Naive B cell (primary cell): ENCODE results near the gene SPNS3. TPM values are rescaled to one million over a fixed set of nuclear protein-coding genes. Genes with fewer than 3 reads are reported as not detected.

Source experiments
- ATAC-seq, 2 donors: fragments of 150-1000 bp; cut with Tn5 transposase; 2 replicates each; pipeline ENCODE4 v1.10.0; 2021; ENCODE audit warnings: low read depth in 2 of 2, mild to moderate bottlenecking in 2 of 2, moderate library complexity in 2 of 2
- DNase-seq: peaks from one replicate; pipeline ENCODE4 v3.0.0; 2022
- H3K27ac Mint-ChIP-seq, 6 donors: one replicate each; pipeline ENCODE4 v1.8.0; 2020 to 2022; ENCODE audit warnings: mild to moderate bottlenecking in 6 of 6, mixed read lengths in 6 of 6, moderate library complexity in 5 of 6, inconsistent platforms in 2 of 6
- H3K27me3 Mint-ChIP-seq, 3 donors: one replicate each; pipeline ENCODE4 v1.8.0; 2021 to 2022; ENCODE audit warnings: mixed read lengths in 3 of 3, mild to moderate bottlenecking in 1 of 3
- H3K36me3 Mint-ChIP-seq, 2 donors: one replicate each; pipeline ENCODE4 v1.8.0; 2020 to 2022; ENCODE audit warnings: mixed read lengths in 2 of 2, inconsistent platforms in 1 of 2, mild to moderate bottlenecking in 1 of 2
- H3K4me1 Mint-ChIP-seq, 3 donors: one replicate each; pipeline ENCODE4 v1.8.0; 2020 to 2022; ENCODE audit warnings: mixed read lengths in 3 of 3, inconsistent platforms in 1 of 3, mild to moderate bottlenecking in 1 of 3, moderate library complexity in 1 of 3
- H3K4me3 Mint-ChIP-seq, 8 donors: one replicate each; pipeline ENCODE4 v1.8.0; 2020 to 2022; ENCODE audit warnings: mild to moderate bottlenecking in 8 of 8, mixed read lengths in 8 of 8, moderate library complexity in 8 of 8, inconsistent platforms in 2 of 8
- H3K9me3 Mint-ChIP-seq, 7 donors: one replicate each; pipeline ENCODE4 v1.8.0; 2020 to 2022; ENCODE audit warnings: mixed read lengths in 7 of 7, mild to moderate bottlenecking in 5 of 7, inconsistent platforms in 2 of 7, moderate library complexity in 1 of 7
- polyA plus RNA-seq, 6 donors: library from polyadenylated mRNA; unstranded; fragments of 300-500 nt; fragmentation: Illumina TruSeq; gene quantifications; one replicate each; pipeline ENCODE4 v1.2.3, GENCODE V29; 2021; ENCODE audit warnings: low read depth in 6 of 6

The SPNS3 gene
- polyA plus RNA-seq, 6 donors from 2014 or later = 0.36 to 1.3 (median 0.59) TPM; not detected in 1

GRCh38 chr17:4409659-4410058 lies 24.1 kb upstream of the SPNS3 start:
- H3K4me1 Mint-ChIP-seq = peaks cover 13 to 16% (median 15%) of the 10 kb centered on the region in 3 donors
- no peaks in the 10 kb centered on the region for H3K27me3 Mint-ChIP-seq
- no peak overlapping the region for H3K4me3 Mint-ChIP-seq
- DNase-seq = no peak
- H3K9me3 Mint-ChIP-seq = no peaks in the 10 kb centered on the region
- no peaks in the 10 kb centered on the region for H3K36me3 Mint-ChIP-seq
- peak overlapping the region in 1 of 6 donors; percentile 53 for H3K27ac Mint-ChIP-seq
- ATAC-seq = no peak

GRCh38 chr17:4411201-4411600 lies 22.5 kb upstream of the SPNS3 start:
- H3K27me3 Mint-ChIP-seq = no peaks in the 10 kb centered on the region
- ATAC-seq = no peak
- H3K27ac Mint-ChIP-seq = no peak overlapping the region
- H3K4me1 Mint-ChIP-seq = peaks cover 5 to 9% (median 6%) of the 10 kb centered on the region in 3 donors
- no peaks in the 10 kb centered on the region for H3K9me3 Mint-ChIP-seq
- no peak for DNase-seq
- H3K4me3 Mint-ChIP-seq = no peak overlapping the region
- no peaks in the 10 kb centered on the region for H3K36me3 Mint-ChIP-seq

GRCh38 chr17:4412933-4413831 lies 20.6 kb upstream of the SPNS3 start:
- no peaks in the 10 kb centered on the region for H3K27me3 Mint-ChIP-seq
- no peaks in the 10 kb centered on the region for H3K36me3 Mint-ChIP-seq
- H3K9me3 Mint-ChIP-seq = no peaks in the 10 kb centered on the region
- peak; percentile 98 to 99 for ATAC-seq
- peaks cover 5 to 9% (median 6%) of the 10 kb centered on the region in 3 donors for H3K4me1 Mint-ChIP-seq
- DNase-seq = peak; percentile 81
- peak overlapping the region in 2 of 6 donors; percentile 74 to 91 for H3K27ac Mint-ChIP-seq
- H3K4me3 Mint-ChIP-seq = peak overlapping the region in 6 of 8 donors; percentile 5 to 64 (median 54)

GRCh38 chr17:4417129-4417667 lies 16.5 kb upstream of the SPNS3 start:
- Mint-ChIP-seq H3K4me3 (no peak overlapping the region), H3K36me3 (no peaks in the 10 kb centered on the region), H3K27ac (no peak overlapping the region), H3K4me1 (peaks cover 5 to 13% (median 6%) of the 10 kb centered on the region in 3 donors), H3K27me3 (no peaks in the 10 kb centered on the region), H3K9me3 (no peaks in the 10 kb centered on the region)
- DNase-seq = no peak
- ATAC-seq = no peak

- Mint-ChIP-seq H3K27ac (no peak overlapping the region), H3K36me3 (no peaks in the 10 kb centered on the region), H3K4me3 (no peak overlapping the region), H3K9me3 (no peaks in the 10 kb centered on the region), H3K4me1 (peaks cover 0 to 4% (median 0%) of the 10 kb centered on the region in 3 donors), H3K27me3 (no peaks in the 10 kb centered on the region)
- peak; percentile 83 to 92 for ATAC-seq
- peak; percentile 58 for DNase-seq
Observed at GRCh38 chr17:4420692-4421131, 13.0 kb upstream of the SPNS3 start.

- H3K27ac Mint-ChIP-seq = no peak overlapping the region
Observed at GRCh38 chr17:4422864-4423263, 10.9 kb upstream of the SPNS3 start.

GRCh38 chr17:4425398-4425797 lies 8.3 kb upstream of the SPNS3 start:
- H3K9me3 Mint-ChIP-seq = no peaks in the 10 kb centered on the region
- H3K27ac Mint-ChIP-seq = no peak overlapping the region
- peaks cover 5 to 25% (median 7%) of the 10 kb centered on the region in 3 donors for H3K4me1 Mint-ChIP-seq
- ATAC-seq = no peak
- no peaks in the 10 kb centered on the region for H3K36me3 Mint-ChIP-seq
- H3K27me3 Mint-ChIP-seq = no peaks in the 10 kb centered on the region
- no peak for DNase-seq
- no peak overlapping the region for H3K4me3 Mint-ChIP-seq

More at GRCh38 chr17:4422864-4423263, 10.9 kb upstream of the SPNS3 start:
- Mint-ChIP-seq H3K27me3 (no peaks in the 10 kb centered on the region), H3K9me3 (no peaks in the 10 kb centered on the region), H3K4me3 (no peak overlapping the region), H3K4me1 (peaks cover 5 to 20% (median 7%) of the 10 kb centered on the region in 3 donors), H3K36me3 (no peaks in the 10 kb centered on the region)
- DNase-seq (no peak), ATAC-seq (no peak)

GRCh38 chr17:4426499-4427208 lies 7.1 kb upstream of the SPNS3 start:
- Mint-ChIP-seq H3K9me3 (no peaks in the 10 kb centered on the region), H3K27ac (peak overlapping the region in 3 of 6 donors; percentile 39 to 90 (median 72)), H3K4me3 (peak overlapping the region in 4 of 8 donors; percentile 25 to 68 (median 46)), H3K27me3 (no peaks in the 10 kb centered on the region), H3K4me1 (peaks cover 5 to 21% (median 7%) of the 10 kb centered on the region in 3 donors), H3K36me3 (no peaks in the 10 kb centered on the region)
- ATAC-seq (peak; percentile 75 to 84), DNase-seq (peak; percentile 9)

- peak; percentile 35 for DNase-seq
- Mint-ChIP-seq H3K27ac (peak overlapping the region in 4 of 6 donors; percentile 14 to 83 (median 50)), H3K4me3 (peak overlapping the region in 2 of 8 donors; percentile 29 to 47), H3K9me3 (no peaks in the 10 kb centered on the region), H3K27me3 (no peaks in the 10 kb centered on the region), H3K36me3 (no peaks in the 10 kb centered on the region), H3K4me1 (peaks cover 5 to 21% (median 7%) of the 10 kb centered on the region in 3 donors)
- peak; percentile 65 to 73 for ATAC-seq
Observed at GRCh38 chr17:4427505-4427904, 6.2 kb upstream of the SPNS3 start.

GRCh38 chr17:4436381-4436780 lies 2.6 kb downstream of the SPNS3 start:
- Mint-ChIP-seq H3K27ac (peak overlapping the region in 1 of 6 donors; percentile 7), H3K4me1 (peaks cover 22 to 30% (median 24%) of the 10 kb centered on the region in 3 donors), H3K27me3 (no peaks in the 10 kb centered on the region), H3K4me3 (peak overlapping the region in 1 of 8 donors; percentile 28), H3K9me3 (no peaks in the 10 kb centered on the region), H3K36me3 (no peaks in the 10 kb centered on the region)
- ATAC-seq (no peak), DNase-seq (no peak)

- Mint-ChIP-seq H3K27me3 (peaks cover 0 to 3% (median 0%) of the 10 kb centered on the region in 3 donors), H3K9me3 (no peaks in the 10 kb centered on the region), H3K4me3 (peak overlapping the region in 3 of 8 donors; percentile 12 to 28 (median 15)), H3K4me1 (peaks cover 22 to 30% (median 24%) of the 10 kb centered on the region in 3 donors), H3K36me3 (no peaks in the 10 kb centered on the region), H3K27ac (peak overlapping the region in 3 of 6 donors; percentile 7 to 56 (median 34))
- peak in 1 of 2 donors; percentile 32 for ATAC-seq
- DNase-seq = no peak
Observed at GRCh38 chr17:4436846-4437245, 3.1 kb downstream of the SPNS3 start.

GRCh38 chr17:4438162-4438944 lies 4.6 kb downstream of the SPNS3 start:
- no peaks in the 10 kb centered on the region for H3K9me3 Mint-ChIP-seq
- H3K4me3 Mint-ChIP-seq = no peak overlapping the region
- H3K27ac Mint-ChIP-seq = no peak overlapping the region
- DNase-seq (no peak), ATAC-seq (no peak)
- peaks cover 18 to 24% (median 21%) of the 10 kb centered on the region in 3 donors for H3K4me1 Mint-ChIP-seq
- H3K36me3 Mint-ChIP-seq = no peaks in the 10 kb centered on the region
- peaks cover 0 to 8% (median 0%) of the 10 kb centered on the region in 3 donors for H3K27me3 Mint-ChIP-seq
